Inflammatory macrophage treated with lipopolysaccharide for 1 hour (primary cell): ENCODE data around the gene NPRL2.

Experiments used
- DNase-seq, 2 donors: peaks; one replicate each; pipeline ENCODE4 v3.0.0-alpha.2; 2020 to 2022

Gene NPRL2

DNA sequence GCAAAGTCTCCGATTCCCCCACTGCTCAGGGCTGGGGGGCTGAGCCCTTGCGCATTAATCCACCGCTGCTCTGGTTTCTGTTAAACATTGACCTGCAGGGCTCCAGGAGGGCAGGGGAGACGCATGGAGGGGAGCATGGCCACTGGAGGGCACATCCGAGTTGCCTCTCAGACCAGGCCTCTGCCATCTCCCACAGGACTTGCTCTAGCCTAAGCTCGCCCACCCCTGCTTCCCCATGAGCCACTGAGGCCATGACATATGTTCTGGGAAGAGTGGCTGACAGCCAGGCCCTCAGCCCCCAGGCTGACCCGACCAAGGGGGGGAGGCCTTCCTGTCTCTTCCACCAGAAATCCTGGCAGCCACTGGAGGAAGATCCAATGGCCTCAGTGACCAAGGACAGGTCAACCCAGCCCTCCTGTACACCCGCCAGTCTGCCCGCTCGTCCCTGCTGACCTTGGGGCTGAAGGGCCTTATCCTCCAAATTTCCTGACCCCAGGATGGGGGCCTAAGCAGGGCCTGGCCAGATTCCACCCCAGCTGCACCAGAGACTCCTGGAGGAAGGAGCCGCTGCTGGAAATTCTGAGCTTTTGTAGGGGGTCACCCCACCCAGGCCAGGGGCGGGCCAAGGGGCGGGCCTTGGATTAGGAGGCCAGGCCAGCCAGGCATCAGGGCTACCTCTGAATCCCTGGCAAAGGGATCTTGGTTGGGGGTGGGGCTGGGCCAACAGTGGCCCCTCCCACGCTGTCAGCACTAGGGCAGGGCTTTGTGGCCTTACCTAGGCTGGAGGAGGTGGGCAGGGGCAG, 47.4 kb downstream of the NPRL2 start, which contains the start of gene HYAL1:
TSS of gene HYAL1 (minus strand) at position 562 of the 803 bp plus-strand sequence. CDS start 618 bp downstream, outside the sequence.
- DNase-seq, result no peak

DNA sequence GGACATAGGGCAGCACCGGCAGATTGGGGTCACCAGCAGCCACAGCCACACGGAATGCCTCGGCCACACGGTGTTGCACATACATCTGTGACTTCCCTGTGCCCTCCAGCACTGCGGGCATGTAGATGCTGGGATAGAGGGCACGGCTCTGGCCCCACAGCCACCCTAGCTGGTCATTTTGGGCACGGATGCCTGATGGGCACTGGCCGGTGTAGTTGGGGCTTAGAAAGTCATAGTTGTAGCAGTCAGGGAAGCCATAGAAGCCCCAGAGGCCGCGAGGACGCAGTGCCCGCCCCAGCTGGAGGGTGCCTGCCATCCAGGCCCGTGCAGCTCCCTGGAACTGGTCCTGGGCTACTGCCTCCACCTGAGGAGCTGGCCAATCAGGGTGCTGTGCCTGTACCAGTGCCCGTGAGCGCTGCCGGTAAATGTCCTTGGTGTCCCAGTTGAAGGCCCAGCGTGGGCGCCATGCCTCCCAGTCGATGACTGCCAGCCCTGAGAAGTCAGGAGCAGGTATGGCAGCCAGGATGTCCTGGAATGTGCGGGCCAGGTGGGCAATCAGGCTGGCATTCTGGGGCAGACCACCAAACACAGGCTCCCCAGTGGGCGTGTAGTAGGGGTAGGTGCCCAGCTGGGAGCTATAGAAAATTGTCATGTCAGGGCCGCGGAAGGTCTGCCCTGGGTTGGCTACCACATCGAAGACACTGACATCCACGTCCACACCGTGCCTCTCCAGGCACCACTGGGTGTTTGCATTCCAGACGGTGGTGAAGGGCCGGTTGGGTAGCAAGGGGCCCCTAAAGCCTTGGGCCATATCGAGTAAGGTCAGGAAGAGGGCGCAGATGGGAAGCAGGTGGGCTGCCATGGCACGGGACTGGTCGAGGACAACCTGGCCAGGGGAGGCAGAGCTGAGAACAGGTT, 48.2 kb downstream of the NPRL2 start:
- DNase-seq, result no peak

GRCh38 chr3:50300681-50301254, 49.8 kb downstream of the NPRL2 start:
- DNase-seq, result no peak

GRCh38 chr3:50299929-50300680, 50.5 kb downstream of the NPRL2 start:
- peak; percentile 74 to 87 for DNase-seq

DNA sequence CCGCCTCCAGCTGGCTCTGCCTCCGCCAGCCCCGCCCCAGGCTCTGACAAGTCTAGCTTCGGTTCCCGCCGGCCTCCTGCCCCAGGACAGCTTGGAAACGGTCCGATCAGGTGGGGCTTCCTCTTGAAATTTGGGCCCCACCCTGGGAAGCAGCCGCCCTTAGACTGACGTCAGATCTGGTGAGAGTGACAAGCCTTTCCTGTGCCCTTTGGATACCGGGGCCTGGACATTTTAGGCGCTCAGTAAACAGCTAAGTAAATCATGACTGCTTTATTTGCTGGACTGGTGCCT, 51.0 kb downstream of the NPRL2 start:
- DNase-seq, result no peak

DNA sequence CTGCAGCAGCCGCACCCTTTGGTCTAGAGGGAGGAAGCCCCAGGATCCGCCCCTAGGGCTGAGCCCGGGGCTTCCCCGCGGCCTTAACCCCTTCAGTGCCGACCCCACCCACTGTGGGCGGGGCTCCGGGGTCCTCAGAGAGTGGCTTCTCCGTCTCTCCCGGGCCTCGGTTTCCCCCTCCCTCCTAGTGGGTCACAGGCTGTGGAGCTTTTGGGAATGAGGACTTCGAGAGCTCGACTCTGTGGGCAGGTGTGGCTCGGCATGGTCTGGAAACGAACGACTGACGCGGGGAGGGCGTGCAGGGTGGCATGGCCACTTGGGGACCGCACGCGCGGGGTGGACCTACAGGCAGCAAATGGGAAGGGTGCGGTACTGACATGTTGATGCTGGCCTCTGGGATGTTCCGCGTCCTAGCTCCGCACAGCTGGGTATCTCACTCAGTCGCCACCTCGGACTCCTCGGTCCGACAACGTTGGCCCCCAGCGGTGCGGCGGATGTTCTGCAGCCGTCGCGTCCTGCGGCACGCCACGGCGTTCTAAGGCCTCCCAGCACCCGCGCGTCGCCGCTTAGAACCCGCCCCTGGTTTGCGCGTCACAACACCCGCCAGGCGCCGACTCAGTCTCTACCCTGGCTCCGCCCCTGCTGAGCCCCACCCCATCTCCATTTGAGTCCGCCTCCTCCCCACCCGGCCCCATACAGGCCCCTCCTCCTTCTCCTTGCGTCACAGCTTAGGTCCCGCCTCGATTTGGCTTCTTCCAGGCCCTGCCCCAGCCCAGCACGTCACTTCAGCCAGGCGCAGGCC, 51.5 kb downstream of the NPRL2 start, which contains the start of the genes HYAL3 and NAA80:
TSS of gene HYAL3 (minus strand) at position 570 of the 802 bp plus-strand sequence. CDS start 3,803 bp downstream, outside the sequence.
TSS of gene NAA80 (minus strand) at position 570 of the 802 bp plus-strand sequence. CDS start 1,942 bp downstream, outside the sequence.
- DNase-seq, result peak; percentile 99 to 100

- DNase-seq, result no peak
Observed at GRCh38 chr3:50297896-50298725, 52.5 kb downstream of the NPRL2 start.

GRCh38 chr3:50297384-50297775, 53.2 kb downstream of the NPRL2 start:
- no peak for DNase-seq
